ENCODE measurements around the gene UBE3D.
A peak's percentile ranks its signal among the peaks of the same experiment; 100 is the strongest.
"Not testable (repeated sequence)": the region's sequence is repeated elsewhere in the genome, so short reads cannot be mapped to it uniquely, and the experiment has no call there.

The UBE3D gene

GRCh38 chr6:83061190-83061589 is 4.5 kb downstream of the UBE3D start:
- H3K4me3 ChIP-seq (ENCODE audit: low read depth, low read length) = no peak overlapping the region
- DNase-seq (ENCODE audit: low read depth) = no peak

GRCh38 chr6:83057705-83058321 is 7.8 kb downstream of the UBE3D start:
- DNase-seq (ENCODE audit: low read depth) = no peak
- H3K4me3 ChIP-seq (ENCODE audit: low read depth, low read length) = no peak overlapping the region

GRCh38 chr6:83055366-83055964 is 10.2 kb downstream of the UBE3D start:
- no peak overlapping the region for H3K4me3 ChIP-seq (ENCODE audit: low read depth, low read length)
- no peak for DNase-seq (ENCODE audit: low read depth)

GRCh38 chr6:83053678-83054077 is 12.0 kb downstream of the UBE3D start:
- H3K4me3 ChIP-seq (ENCODE audit: low read depth, low read length) = no peak overlapping the region
- DNase-seq (ENCODE audit: low read depth) = no peak

GRCh38 chr6:83051377-83052172 is 14.1 kb downstream of the UBE3D start:
- H3K4me3 ChIP-seq (ENCODE audit: low read depth, low read length) = no peak overlapping the region
- no peak for DNase-seq (ENCODE audit: low read depth)

- H3K4me3 ChIP-seq (ENCODE audit: low read depth, low read length) = no peak overlapping the region
Measured at GRCh38 chr6:83047065-83047754, 18.4 kb downstream of the UBE3D start.

GRCh38 chr6:83044091-83044768 is 21.4 kb downstream of the UBE3D start:
- no peak overlapping the region for H3K4me3 ChIP-seq (ENCODE audit: low read depth, low read length)
- no peak for DNase-seq (ENCODE audit: low read depth)

More at GRCh38 chr6:83047065-83047754, 18.4 kb downstream of the UBE3D start:
- no peak for DNase-seq (ENCODE audit: low read depth)

GRCh38 chr6:83042467-83043053 is 23.1 kb downstream of the UBE3D start:
- H3K4me3 ChIP-seq (ENCODE audit: low read depth, low read length) = no peak overlapping the region
- no peak for DNase-seq (ENCODE audit: low read depth)

GRCh38 chr6:83038246-83038645 is 27.4 kb downstream of the UBE3D start:
- no peak for DNase-seq (ENCODE audit: low read depth)
- no peak overlapping the region for H3K4me3 ChIP-seq (ENCODE audit: low read depth, low read length)

GRCh38 chr6:83031689-83032088 is 34.0 kb downstream of the UBE3D start:
- DNase-seq (ENCODE audit: low read depth) = no peak
- H3K4me3 ChIP-seq (ENCODE audit: low read depth, low read length) = no peak overlapping the region

- peak; percentile 6 for DNase-seq (ENCODE audit: low read depth)
- no peak overlapping the region for H3K4me3 ChIP-seq (ENCODE audit: low read depth, low read length)
Measured at GRCh38 chr6:83019741-83020140, 45.9 kb downstream of the UBE3D start.

GRCh38 chr6:83011131-83011530 is 54.5 kb downstream of the UBE3D start:
- DNase-seq (ENCODE audit: low read depth); H3K4me3 ChIP-seq (ENCODE audit: low read depth, low read length): not testable (repeated sequence)

- H3K4me3 ChIP-seq (ENCODE audit: low read depth, low read length) = no peak overlapping the region
- no peak for DNase-seq (ENCODE audit: low read depth)
Measured at GRCh38 chr6:83008626-83009025, 57.0 kb downstream of the UBE3D start.

- no peak overlapping the region for H3K4me3 ChIP-seq (ENCODE audit: low read depth, low read length)
- DNase-seq (ENCODE audit: low read depth) = no peak
Measured at GRCh38 chr6:83006270-83006905, 59.3 kb downstream of the UBE3D start.

- DNase-seq (ENCODE audit: low read depth) = no peak
- no peak overlapping the region for H3K4me3 ChIP-seq (ENCODE audit: low read depth, low read length)
Measured at GRCh38 chr6:82996156-82996555, 69.5 kb downstream of the UBE3D start.

- DNase-seq (ENCODE audit: low read depth) = no peak
Measured at GRCh38 chr6:82995066-82995465, 70.6 kb downstream of the UBE3D start.

GRCh38 chr6:82989736-82990290 is 75.8 kb downstream of the UBE3D start:
- no peak for DNase-seq (ENCODE audit: low read depth)
- no peak overlapping the region for H3K4me3 ChIP-seq (ENCODE audit: low read depth, low read length)

More at GRCh38 chr6:82995066-82995465, 70.6 kb downstream of the UBE3D start:
- H3K4me3 ChIP-seq (ENCODE audit: low read depth, low read length) = no peak overlapping the region

GRCh38 chr6:82988930-82989351 is 76.7 kb downstream of the UBE3D start:
- DNase-seq (ENCODE audit: low read depth) = no peak
- H3K4me3 ChIP-seq (ENCODE audit: low read depth, low read length) = no peak overlapping the region
